Myocyte (in vitro differentiated cells): ENCODE measurements around the gene ADRB2. TPM values are rescaled to one million over a fixed set of nuclear protein-coding genes. Genes with fewer than 3 reads are reported as not detected.

Experiments used
- DNase-seq: peaks from one replicate; pipeline ENCODE4 v3.0.0-alpha.2; 2012; ENCODE audit warnings: low read depth
- total RNA-seq: library from RNA; depleted of rRNA; stranded (reverse); fragments of >200 nt; gene quantifications from 2 replicates; pipeline ENCODE4 v1.2.3, GENCODE V29; 2014

ADRB2 gene
- total RNA-seq, 1 donor from 2014 or later, result 5.1 TPM

DNA sequence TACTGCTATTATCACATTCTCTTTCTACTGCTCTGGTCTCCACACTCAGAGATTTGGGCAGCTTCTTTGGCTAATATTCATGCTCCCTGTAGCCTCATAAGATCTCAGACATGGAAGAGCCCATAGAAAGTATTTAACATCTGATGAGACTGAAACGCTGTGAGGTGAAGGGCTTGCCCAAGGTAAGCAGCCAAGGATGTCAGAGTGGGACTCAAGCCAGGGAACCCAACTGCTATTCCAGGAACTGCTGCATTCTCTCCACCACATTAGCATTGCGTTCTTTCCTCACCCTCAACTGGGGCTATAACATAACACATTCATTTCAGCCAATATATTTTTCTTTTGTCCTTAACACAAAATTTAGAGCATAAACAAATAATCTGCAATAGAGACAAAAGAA lies 3.8 kb downstream of the ADRB2 start:
- no peak for DNase-seq

DNA sequence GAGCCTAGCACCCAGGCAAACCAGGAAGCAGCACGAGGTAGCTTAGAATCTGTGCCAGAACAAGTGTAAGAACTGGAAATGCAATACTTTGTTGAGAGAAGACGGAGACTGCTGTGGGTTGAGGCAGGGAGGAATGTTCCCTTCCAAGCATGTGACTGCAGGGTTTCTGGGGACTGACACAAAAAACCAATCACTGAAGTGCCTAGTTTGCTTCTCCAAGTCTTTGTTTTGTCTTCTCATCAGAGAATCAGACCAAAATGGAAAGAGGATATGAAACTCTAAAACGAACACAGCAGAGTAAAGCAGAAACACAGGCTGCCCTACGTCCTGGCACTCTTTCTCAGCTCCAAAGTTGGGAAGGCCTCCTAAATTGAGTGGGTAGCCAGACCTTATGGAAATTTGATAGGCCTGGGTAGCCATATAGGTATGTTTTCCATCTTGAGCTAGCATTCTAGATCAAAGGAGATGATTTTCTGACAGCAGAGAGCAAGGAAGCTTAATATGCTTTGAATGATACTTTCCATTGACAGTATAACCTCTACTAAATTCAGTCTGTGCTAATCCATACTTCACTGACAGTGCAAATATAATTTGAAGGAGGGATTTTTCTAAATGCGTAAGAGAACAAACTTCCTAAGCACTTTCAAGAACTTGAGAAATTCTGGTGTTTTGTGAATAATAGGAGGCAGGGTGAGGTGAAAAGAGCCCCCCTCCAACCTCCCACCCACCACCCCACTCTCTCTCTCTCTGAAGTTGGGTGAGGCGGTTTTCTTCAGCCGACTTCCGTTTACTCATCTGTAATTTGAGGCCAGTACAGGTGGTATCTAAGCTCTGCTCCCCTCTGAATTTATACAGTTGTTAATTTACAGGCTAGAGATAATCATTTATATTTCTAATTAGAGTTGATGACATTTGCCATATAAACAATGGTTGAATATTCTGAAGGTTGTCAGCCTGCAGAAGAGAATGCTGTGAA lies 5.5 kb downstream of the ADRB2 start:
- DNase-seq, result no peak

DNA sequence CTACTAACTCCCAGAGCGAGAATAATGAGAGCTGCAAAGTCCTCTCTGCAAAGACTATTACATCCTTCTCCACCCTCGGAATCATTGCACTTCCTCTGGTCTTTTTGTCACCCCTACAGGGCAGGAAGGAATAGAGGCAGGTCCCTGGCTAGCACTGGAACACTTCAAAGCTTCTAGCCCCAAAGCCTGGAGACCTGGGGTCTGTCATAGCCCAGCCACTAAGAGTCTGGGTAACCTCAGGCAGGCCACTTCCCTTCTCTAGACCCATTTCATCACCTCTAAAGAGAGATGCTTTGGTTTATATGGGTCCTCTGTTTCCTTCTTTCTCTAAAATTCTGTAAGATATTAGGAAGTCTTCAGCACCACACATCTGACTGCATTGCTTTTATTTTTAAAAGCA lies 6.7 kb downstream of the ADRB2 start:
- no peak for DNase-seq

GRCh38 chr5:148833925-148834324 lies 7.5 kb downstream of the ADRB2 start:
- DNase-seq, result no peak

DNA sequence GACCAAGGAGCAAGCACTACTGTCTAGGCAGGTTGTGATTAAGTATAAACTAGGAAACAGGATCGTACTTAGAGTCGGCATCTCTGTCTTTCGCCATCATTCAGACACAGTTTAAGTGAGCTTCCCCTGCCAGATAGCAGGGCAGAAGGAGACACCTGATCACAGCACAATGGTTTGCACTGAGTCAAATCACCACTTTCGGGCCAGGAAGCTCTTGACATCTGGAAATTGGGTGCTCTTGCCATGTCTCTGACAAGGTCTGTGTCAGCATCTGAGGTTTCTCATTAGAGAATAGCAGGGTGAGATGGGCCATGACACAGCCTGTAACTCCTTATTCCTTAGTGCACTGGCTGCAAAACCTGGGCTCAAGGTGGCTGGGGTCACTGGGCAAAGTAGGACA lies 8.3 kb downstream of the ADRB2 start:
- no peak for DNase-seq

GRCh38 chr5:148836272-148837250 lies 10.2 kb downstream of the ADRB2 start:
- DNase-seq, result no peak

DNA sequence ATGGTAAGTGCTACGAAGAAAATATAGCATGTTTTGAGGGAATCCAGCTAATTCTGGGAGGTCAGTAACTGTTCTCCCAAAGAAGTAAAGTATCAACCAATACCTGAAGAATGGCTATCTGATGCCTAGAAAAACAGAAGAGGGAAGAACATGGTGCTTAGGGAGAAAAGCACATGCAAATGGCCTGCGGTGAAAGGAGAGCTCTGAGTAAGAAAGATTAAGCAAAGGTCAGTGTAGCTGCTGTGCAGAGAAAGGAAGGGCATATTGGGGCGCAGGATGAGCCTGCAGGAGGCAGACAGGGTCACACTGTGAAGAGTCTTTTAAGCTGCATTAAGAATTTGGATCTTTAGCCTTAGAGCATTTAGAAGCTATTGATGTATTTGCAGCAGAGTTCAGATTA lies 11.0 kb downstream of the ADRB2 start:
- no peak for DNase-seq

DNA sequence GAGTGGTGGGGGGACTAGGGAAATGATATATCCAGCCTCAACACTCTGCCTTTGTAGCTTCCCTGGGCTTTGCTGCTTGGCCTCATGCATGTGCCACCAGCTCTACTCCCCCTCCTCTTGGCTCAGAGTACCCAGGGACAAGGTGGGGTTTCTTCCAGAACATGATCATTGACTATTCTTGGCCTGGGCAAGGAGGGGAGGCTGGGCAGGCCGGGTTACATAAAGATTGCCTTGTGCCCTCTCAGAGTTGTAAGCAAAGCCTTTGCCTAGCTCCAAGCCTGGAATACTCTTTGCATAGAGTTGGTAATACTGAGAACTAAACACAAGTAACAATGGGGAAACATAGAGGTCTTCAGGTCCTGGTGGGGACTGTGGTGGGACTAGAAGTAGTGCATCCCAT lies 11.9 kb downstream of the ADRB2 start:
- DNase-seq, result no peak

GRCh38 chr5:148839960-148840359 lies 13.5 kb downstream of the ADRB2 start:
- DNase-seq, result no peak

DNA sequence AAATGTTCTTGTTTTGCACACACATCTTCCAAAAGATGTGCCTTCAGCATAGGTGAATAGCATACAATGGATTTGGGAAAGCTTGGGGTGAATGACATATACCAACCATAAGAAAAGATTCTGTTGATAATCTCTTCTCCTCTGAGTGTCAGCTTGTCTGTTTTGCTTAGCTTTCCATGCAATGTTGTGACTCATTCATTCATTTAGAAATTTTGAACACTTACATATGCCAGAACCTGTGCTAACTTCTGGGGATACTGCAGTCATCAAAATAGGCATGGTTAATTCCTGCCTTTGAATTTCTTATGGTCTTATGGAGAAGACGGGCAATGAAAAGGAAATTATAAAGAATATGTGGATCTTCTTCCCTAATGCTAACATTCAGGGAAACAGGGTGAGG lies 14.1 kb downstream of the ADRB2 start:
- DNase-seq, result no peak

DNA sequence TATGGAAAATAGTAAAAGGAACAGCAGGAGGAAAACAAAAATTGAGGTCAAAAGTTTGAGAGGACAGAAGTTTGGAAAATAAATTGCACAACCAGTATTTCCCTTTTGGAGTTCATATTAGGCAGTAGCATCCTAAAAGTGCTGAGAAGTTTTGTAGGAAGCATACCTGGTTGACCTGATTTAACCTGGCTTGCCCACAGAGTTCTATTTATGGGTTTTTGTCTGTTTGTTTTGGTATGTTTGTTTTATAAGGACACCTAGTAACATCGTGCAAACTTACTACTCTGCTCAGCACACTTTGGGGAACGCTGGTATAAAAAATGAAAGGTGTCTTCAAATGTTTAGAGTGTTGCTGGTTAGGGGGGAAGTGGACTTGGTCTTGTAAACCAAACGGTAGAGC lies 15.1 kb downstream of the ADRB2 start:
- no peak for DNase-seq

DNA sequence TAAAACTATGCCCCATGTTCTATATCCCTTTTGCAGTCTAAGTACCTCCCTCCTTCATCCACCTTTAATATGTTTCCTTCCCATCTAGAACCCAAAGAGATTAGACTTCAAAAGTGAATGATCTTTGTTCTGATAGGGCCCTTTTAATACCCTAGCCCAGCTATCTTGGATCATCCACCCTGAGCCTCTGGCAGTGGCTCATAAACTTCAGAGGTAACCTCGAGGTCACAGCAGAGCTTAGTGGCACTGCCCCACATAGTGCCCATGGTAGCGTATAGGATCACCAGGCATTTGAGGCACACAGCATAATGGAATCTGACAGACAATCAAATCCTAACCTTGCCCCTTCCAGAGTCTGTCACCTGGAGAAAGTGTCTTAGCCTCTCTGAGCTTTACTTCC lies 15.8 kb downstream of the ADRB2 start:
- no peak for DNase-seq

- no peak for DNase-seq
Measured at GRCh38 chr5:148843510-148844318, 17.3 kb downstream of the ADRB2 start.

DNA sequence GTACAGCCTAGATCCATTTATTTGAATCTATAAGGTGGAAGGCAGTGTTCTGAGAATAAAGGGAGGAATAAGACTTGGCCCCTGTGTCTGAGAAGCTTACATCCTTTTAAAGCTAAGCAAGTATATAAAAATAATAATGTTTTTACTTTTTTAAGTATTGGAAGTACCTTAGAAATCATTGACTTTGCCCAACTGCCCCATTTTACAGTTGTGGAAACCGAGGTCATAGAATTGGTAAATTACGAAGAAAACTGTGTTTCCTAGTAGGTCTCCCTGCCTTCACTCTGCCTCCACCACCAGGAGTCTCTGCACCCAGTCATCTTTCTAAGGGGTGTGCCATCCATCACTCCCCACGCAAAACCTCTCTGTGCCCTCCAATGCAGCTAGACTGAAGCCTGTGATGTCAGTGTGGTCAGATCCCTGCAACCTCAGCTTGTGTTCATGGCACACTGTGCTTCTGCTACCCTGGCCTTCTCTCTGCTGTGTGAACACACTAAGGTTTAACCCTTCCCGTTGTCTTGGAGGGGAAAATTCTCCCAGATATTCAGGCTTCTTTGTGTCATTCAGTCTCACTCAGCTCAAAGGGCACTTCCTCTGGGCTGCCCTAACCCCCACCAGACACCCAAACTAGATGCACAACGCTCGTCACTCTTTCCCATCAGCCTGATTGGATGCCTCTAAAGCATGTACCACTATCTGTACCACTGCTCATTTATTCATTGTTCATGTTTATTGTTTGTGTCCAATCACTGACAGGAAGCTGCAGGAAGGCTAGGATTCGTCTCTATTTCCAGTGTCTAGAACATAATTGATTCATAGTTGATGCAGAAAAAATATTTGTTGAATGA lies 18.2 kb downstream of the ADRB2 start:
- DNase-seq, result no peak

- no peak for DNase-seq
Measured at GRCh38 chr5:148846930-148847329, 20.5 kb downstream of the ADRB2 start.

DNA sequence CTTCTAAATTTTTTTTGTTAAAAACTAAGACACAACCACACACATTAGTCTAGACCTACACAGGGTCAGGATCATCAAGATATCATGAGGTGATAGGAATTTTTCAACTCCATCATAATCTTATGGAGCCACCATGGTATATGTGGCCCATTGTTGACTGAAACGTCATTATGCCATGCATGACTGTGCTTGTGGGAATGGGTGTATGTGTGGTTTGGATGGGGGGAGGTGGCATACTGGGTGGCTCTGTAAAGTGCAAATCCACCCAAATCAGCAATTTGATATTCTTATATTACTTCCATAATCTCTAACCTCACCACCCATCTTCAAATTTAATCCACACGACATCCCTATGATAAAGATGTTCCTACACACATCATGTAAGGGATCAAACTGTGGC lies 21.0 kb downstream of the ADRB2 start:
- no peak for DNase-seq

- DNase-seq, result no peak
Measured at GRCh38 chr5:148848393-148849031, 22.1 kb downstream of the ADRB2 start.

DNA sequence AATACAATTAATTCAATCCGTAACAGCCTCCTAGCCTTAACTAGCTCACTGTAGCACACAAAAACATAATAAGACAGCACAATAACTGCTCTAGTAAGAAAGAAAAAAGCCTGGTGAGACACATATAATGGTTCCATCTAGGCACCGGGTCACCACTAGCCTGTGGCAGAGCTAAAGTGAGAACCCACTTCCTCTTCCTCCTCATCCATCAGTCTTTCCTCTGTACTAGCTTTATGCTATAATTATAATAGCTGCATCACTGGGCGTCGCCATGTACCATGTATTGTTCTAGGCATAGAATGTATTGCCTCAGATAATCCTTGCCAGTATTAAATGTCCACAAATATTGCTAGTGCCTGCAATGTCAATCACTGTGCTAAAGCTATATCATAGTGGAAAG lies 23.1 kb downstream of the ADRB2 start:
- no peak for DNase-seq

GRCh38 chr5:148850836-148851235 lies 24.4 kb downstream of the ADRB2 start:
- no peak for DNase-seq

DNA sequence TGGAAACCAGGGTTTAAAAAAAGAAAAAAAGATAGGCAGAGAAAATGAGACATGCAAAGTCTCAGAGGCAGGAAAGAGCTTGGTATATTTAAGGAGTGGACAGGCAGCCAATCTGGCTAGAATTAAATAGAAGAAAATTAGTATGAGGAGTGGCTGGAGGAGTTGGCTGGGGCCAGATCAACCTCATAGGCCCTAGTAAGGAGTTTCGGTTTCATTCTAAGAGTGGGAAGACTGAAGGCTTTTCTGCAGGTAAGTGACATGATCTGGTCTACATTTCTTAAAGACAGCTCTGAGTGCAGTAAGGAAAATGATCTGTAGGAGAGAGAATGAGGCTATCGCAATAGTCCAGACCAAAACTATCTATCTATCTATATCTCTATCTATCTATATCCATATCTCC lies 27.5 kb downstream of the ADRB2 start:
- no peak for DNase-seq
